GM19455 (cell line): Measurements from ENCODE around the gene TMEM108.
"Not testable (repeated sequence)": the region's sequence is repeated elsewhere in the genome, so short reads cannot be mapped to it uniquely, and the experiment has no call there.

ENCODE experiments used
- ATAC-seq: cut with Tn5 transposase; IDR thresholded peaks from one replicate; pipeline ENCODE4 v1.9.1; 2021; ENCODE audit not compliant: unreplicated experiment

TMEM108 gene

GRCh38 chr3:133038089-133038730 is at the start of gene TMEM108:
TSS of gene TMEM108 (plus strand) at chr3:133038391.
- no peak for ATAC-seq

- no peak for ATAC-seq
Measured at GRCh38 chr3:132995971-132996370, 42.2 kb upstream of the TMEM108 start.

GRCh38 chr3:132997404-132998185 is 40.6 kb upstream of the TMEM108 start:
- no peak for ATAC-seq

- not testable (repeated sequence) for ATAC-seq
Measured at GRCh38 chr3:133005032-133005431, 33.2 kb upstream of the TMEM108 start.

GRCh38 chr3:133007601-133008000 is 30.6 kb upstream of the TMEM108 start:
- no peak for ATAC-seq

- no peak for ATAC-seq
Measured at GRCh38 chr3:133014325-133014724, 23.9 kb upstream of the TMEM108 start.

GRCh38 chr3:133015573-133015972 is 22.6 kb upstream of the TMEM108 start:
- not testable (repeated sequence) for ATAC-seq

GRCh38 chr3:133016838-133017309 is 21.3 kb upstream of the TMEM108 start:
- no peak for ATAC-seq

GRCh38 chr3:133018921-133019320 is 19.3 kb upstream of the TMEM108 start:
- ATAC-seq = no peak

- ATAC-seq = no peak
Measured at GRCh38 chr3:133021206-133021605, 17.0 kb upstream of the TMEM108 start.

GRCh38 chr3:133023362-133023761 is 14.8 kb upstream of the TMEM108 start:
- ATAC-seq = no peak

- ATAC-seq = no peak
Measured at GRCh38 chr3:133025546-133025945, 12.6 kb upstream of the TMEM108 start.

GRCh38 chr3:133032301-133032700 is 5.9 kb upstream of the TMEM108 start:
- ATAC-seq = no peak

- no peak for ATAC-seq
Measured at GRCh38 chr3:133037436-133037835, 755 bp upstream of the TMEM108 start.

GRCh38 chr3:133038731-133039375 is 662 bp downstream of the TMEM108 start:
- ATAC-seq = no peak

GRCh38 chr3:133040696-133041523 is 2.7 kb downstream of the TMEM108 start:
- ATAC-seq = peak; percentile 70

- no peak for ATAC-seq
Measured at GRCh38 chr3:133041524-133041829, 3.3 kb downstream of the TMEM108 start.

GRCh38 chr3:133042778-133043177 is 4.6 kb downstream of the TMEM108 start:
- no peak for ATAC-seq

GRCh38 chr3:133047980-133048379 is 9.8 kb downstream of the TMEM108 start:
- no peak for ATAC-seq

GRCh38 chr3:133049491-133049890 is 11.3 kb downstream of the TMEM108 start:
- no peak for ATAC-seq

- no peak for ATAC-seq
Measured at GRCh38 chr3:133050891-133051290, 12.7 kb downstream of the TMEM108 start.
